Superior temporal gyrus (tissue), 1 donor: ENCODE measurements around the gene C6orf52.
"Not testable (repeated sequence)": the region's sequence is repeated elsewhere in the genome, so short reads cannot be mapped to it uniquely, and the experiment has no call there.

Source experiments
- DNase-seq: peaks from one replicate; pipeline ENCODE4 v3.0.0-alpha.2; 2016; ENCODE audit errors: extremely low spot score

C6orf52 gene

DNA sequence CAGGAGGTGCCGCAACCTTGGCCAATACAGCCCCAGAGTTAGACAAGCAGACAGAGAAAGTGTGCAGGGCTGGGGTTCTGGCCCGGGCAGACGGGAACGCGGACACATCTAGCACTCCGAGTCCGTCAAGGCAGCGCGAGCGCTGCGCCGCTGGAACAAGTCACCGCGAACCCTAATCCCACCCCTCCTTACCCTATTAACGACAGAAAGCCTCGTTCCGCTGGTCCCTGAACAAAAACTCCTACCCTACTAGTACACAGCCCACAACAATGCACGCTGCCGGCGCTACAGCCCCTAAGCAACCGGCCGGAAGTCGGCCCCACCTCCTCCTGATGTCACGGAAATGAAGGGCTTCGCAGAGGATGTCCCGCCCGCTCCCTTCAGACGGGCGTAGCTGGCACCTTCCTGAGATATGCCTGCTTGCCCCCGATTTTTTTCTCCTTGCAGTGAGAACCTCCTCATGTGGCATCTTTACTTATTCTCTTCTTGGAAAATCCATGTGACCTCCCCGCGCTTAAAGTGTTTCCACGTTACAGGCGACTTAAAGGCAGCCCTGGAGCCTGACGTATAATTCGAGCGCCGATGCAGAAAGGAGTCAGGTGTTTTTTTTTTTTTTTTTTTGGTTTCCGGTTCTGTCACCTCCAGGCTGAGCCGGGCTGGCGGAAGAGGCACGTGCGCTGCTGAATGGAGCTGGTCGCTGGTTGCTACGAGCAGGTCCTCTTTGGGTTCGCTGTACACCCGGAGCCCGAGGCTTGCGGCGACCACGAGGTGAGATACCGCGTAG is at the start of gene C6orf52, which contains the start of gene PAK1IP1:
TSS of gene C6orf52 (minus strand) at position 315 of the 784 bp plus-strand sequence. CDS start 7,066 bp downstream, outside the sequence.
TSS of gene PAK1IP1 (plus strand) at position 671 of the 784 bp plus-strand sequence. CDS start at position 685, 14 bp downstream.
- peak; percentile 98 for DNase-seq

GRCh38 chr6:10743515-10743914 is 49.1 kb upstream of the C6orf52 start:
- DNase-seq, result no peak

- DNase-seq, result no peak
Observed at GRCh38 chr6:10742251-10742650, 47.8 kb upstream of the C6orf52 start.

GRCh38 chr6:10741643-10742042 is 47.2 kb upstream of the C6orf52 start:
- not testable (repeated sequence) for DNase-seq

- DNase-seq, result no peak
Observed at GRCh38 chr6:10740061-10740460, 45.6 kb upstream of the C6orf52 start.

DNA sequence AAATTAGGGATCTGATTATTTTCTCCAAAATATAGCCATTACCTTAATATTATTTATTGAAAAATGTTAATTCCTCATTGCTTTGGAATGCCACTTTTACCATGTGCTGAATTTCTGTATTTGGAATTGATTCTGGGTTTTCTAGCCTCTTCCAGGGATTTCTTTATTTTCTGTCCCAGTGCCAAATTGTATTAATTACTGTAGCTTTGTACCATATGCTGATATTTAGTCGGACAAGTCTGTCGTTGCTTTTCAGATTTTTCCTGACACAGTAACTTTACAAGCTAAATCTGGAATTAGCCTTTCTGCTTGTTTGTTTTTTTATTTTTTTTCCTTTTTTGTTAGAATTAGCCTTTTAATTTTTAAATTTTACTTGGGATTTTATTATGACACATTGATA is 42.3 kb upstream of the C6orf52 start:
- no peak for DNase-seq

DNA sequence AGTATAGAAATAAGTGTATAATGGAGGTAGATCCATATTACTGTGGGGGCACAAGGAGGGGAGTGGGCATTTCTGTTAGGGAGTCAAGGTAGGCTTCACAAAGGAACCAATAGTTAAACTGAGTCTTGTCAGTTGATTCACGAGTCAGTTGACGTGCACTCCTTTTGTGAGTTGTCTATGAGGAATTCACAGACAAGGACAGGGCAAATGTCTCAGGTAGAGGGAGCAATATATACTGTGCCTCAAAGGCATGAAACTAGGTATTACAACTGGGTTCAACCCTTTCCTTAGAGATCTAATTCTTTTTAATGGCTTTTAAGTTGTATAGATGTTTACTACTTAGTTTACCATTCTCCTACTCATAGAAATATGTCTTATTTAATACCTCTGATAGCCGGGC is 39.4 kb upstream of the C6orf52 start:
- DNase-seq, result no peak

DNA sequence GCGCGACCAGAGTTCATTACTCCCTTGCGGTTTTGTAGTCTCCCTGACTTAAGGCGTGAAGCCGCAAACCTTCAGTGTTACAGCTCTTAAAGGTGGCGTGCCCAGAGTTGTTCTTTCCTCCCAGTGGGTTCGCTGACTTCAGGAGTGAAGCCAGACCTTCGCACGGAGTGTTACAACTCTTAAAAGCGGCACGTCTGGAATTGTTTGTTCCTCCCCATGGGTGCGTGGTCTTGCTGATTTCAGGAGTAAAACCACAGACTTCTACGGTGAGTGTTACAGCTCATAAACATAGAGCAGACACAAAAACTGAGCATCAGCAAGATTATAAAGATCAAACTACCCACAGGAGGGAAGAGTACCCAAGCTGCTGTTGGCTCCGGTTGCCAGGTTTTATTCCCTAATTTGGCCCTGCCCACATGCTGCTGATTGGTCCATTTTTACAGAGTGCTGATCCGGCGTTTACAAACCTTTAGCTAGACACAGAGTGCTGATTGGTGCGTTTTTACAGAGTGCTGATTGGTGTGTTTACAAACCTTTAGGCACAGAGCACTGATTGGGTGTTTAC is 38.8 kb upstream of the C6orf52 start:
- no peak for DNase-seq

- DNase-seq, result no peak
Observed at GRCh38 chr6:10730254-10730653, 35.8 kb upstream of the C6orf52 start.

- no peak for DNase-seq
Observed at GRCh38 chr6:10725716-10726115, 31.3 kb upstream of the C6orf52 start.

DNA sequence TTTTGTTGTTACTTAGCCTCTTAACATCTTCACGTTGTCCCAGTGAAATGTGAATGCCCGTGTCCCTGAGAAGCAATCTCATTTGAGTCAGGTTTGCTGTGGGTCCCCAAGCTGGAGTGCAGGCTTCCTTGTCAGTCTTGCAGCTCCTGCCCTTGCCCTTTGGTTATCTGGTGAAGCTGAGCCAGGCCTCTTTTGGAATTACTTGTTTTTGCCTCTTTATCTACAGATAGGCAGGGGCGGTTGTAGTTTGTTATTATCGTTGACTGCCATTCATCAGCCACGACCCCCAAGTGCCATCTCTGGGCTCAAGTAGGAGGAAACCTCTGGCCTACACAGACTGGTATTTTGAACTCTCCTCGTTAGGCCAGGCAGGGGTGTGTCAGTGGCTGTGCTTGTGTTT is 30.6 kb upstream of the C6orf52 start:
- no peak for DNase-seq

GRCh38 chr6:10723567-10723881 is 29.1 kb upstream of the C6orf52 start:
- no peak for DNase-seq

- peak; percentile 95 for DNase-seq
Observed at GRCh38 chr6:10722820-10723566, 28.6 kb upstream of the C6orf52 start, which contains the start of gene TMEM14C. TMEM14C (plus strand) TSS chr6:10723070; CDS start chr6:10724614, 1,544 bp downstream.

GRCh38 chr6:10722570-10722819 is 28.1 kb upstream of the C6orf52 start:
- DNase-seq, result no peak

DNA sequence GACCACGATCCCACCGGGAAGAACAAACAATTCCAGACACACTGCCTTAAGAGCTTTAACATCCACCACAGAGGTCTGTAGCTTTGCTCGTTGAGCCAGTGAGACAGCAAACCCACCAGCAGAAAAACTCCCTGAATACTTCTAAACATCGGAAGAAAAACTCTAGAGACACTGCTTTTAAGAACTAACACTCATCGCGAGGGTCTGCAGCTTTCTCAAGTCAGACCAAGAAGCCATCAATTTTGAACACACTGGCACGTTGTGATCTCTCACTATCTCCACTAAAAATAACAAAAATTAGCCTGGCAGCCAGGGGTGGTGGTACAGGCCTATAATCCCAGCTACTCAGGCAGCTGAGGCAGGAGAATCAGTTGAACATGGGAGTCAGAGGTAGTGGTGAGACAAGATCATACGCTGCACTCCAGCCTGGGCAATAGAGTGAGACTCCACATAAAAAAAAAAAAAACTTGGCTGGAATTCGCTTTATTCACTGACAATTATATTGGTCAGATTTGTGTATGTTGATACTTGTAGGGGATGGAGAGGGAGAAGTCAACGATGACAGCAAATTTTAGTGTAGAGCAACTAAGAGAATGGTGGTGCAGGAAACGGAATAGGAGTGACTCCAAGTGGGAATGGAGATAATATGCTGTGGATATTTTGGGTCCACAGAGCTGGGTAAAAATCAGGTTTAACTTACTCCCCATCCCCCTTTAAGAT is 27.6 kb upstream of the C6orf52 start:
- DNase-seq, result no peak

DNA sequence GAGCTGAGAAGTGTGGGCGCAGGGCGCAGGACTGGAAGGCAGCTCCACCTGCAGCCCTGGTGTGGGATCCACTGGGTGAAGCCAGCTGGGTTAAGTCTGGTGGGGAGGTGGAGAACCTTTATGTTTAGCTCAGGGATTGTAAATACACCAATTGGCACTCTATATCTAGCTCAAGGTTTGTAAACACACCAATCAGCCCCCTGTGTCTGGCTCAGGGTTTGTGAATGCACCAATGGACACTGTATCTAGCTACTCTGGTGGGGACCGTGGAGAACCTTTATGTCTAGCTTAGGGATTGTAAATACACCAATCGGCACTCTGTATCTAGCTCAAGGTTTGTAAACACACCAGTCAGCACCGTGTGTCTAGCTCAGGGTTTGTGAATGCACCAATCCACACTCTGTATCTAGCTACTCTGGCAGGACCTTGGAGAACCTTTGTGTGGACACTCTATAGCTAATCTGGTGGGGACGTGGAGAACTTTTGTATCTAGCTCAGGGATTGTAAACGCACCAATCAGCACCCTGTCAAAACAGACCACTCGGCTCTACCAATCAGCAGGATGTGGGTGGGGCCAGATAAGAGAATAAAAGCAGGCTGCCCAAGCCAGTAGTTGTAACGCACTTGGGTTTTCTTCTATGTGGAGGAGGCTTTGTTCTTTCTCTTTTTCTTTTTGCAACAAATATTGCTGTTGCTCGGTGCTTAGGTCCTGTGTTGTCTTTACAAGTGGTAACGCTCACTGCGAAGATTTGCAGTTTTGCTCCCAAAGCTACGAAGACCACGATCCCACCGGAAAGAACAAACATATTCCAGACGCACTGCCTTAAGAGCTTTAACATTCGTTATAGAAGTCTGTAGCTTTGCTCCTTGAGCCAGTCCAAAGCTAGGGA is 26.8 kb upstream of the C6orf52 start:
- not testable (repeated sequence) for DNase-seq

DNA sequence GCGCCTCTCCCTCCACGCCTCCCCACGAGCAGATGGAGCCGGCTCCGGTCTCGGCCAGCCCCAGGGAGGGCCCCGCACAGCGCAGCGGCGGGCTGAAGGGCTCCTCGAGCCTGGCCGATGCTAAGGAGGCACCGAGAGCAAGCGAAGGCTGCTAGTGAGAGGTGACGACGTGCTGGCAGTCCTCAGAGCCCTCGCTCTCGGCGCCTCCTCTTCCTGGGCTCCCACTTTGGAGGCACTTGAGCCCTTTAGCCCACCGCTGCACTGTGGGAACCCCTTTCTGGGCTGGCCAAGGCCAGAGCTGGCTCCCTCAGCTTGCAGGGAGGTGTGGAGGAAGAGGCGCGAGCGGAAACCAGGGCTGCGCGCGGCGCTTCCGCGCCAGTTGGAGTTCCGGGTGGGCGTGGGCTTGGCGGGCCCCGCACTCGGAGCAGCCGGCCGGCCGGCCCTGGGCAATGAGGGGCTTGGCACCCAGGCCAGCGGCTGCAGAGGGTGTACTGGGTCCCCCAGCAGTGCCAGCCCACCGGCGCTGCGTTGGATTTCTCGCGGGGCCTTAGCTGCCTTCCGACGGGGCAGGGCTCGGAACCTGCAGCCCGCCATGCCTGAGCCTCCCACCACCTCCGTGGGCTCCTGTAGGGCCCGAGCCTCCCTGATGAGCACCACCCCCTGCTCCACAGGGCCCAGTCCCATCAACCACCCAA is 26.0 kb upstream of the C6orf52 start:
- no peak for DNase-seq

DNA sequence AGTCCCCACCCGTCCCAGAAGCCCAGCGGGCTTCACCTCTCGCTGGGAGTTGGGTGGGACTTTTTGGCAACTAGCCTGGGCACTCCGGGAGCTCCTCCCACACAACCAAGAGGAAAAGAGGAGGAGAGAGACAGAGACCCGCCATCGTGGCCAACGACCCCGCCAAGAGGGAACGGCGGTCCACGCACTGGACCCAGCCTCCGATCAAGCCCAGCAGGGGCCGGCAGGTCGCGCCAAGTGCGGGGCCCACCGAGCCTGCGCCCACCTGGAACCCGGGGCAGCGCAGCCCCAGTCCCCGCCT is 25.5 kb upstream of the C6orf52 start:
- DNase-seq, result no peak

GRCh38 chr6:10719296-10719963 is 25.0 kb upstream of the C6orf52 start:
- no peak for DNase-seq

GRCh38 chr6:10713962-10714361 is 19.5 kb upstream of the C6orf52 start:
- DNase-seq, result no peak
